ENCODE results near the gene UNC45A. TPM values are rescaled to one million over a fixed set of nuclear protein-coding genes. Genes with fewer than 3 reads are reported as not detected.
A peak's percentile ranks its signal among the peaks of the same experiment; 100 is the strongest.
"Not testable (repeated sequence)": the region's sequence is repeated elsewhere in the genome, so short reads cannot be mapped to it uniquely, and the experiment has no call there.

The UNC45A gene
- total and polyA plus RNA-seq, 4 experiments from 2014 or later, result 41.7 to 72.3 (median 70.0) TPM

DNA sequence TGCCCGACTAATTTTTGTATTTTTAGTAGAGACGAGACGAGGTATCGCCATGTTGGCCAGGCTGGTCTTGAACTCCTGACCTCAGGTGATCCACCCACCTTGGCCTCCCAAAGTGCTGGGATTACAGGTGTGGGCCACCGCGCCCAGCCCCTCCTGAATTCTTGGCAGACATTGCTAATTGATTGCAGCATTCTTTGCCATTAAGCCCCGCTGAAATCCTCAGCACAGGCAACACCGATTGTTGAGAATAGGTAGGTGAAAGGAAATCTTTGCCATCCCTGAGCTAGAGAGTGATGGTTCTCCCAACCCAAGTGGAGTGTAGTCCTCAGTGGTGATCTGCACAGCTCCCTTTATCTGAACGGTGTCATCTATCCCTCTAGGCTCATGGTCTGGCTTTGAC lies 30.3 kb upstream of the UNC45A start:
- Mint-ChIP-seq H3K36me3 (peaks cover 26 to 44% of the 10 kb centered on the region in 2 donors), H3K4me3 (peak overlapping the region in 5 of 8 donors; percentile 15 to 33 (median 31)), H3K27me3 (no peaks in the 10 kb centered on the region), H3K4me1 (peaks cover 11 to 38% (median 24%) of the 10 kb centered on the region in 4 donors), H3K9me3 (no peaks in the 10 kb centered on the region), H3K27ac (no peak overlapping the region)
- POLR2A ChIA-PET (ENCODE audit: partially characterized antibody), result interaction anchor here (0.6 to 8.4 kb wide), 2 partner anchors 19 to 27 kb away, joined by 3 to 315 read pairs; partner anchors contain the start of genes HDDC3 and UNC45A
- peaks cover 40% of the 10 kb centered on the region for H3K36me3 ChIP-seq (ENCODE audit: insufficient read depth, low read length)
- H3K9me3 ChIP-seq (ENCODE audit: control insufficient read depth in 1 of 2, low read length in 2 of 2), result no peaks in the 10 kb centered on the region
- no peak overlapping the region for H3K27ac ChIP-seq (ENCODE audit: low read depth, low read length)
- CTCF ChIA-PET (ENCODE audit: partially characterized antibody), result interaction anchor here (1.2 to 12.9 kb wide), 4 partner anchors 19 to 367 kb away, joined by 3 to 344 read pairs (median 30); partner anchors contain the start of genes FES, HDDC3, RCCD1 and UNC45A
- no peak overlapping the region for H3K4me3 ChIP-seq (ENCODE audit: low read length in 2 of 2)
- no peaks in the 10 kb centered on the region for H3K27me3 ChIP-seq (ENCODE audit: insufficient read depth, low read length)
- intact Hi-C loops (cut with micrococcal nuclease), result no loop called here
- peaks cover 16% of the 10 kb centered on the region for H3K4me1 ChIP-seq (ENCODE audit: insufficient read depth, low read length)
- DNase-seq, result no peak

- H3K27ac Mint-ChIP-seq, result peak overlapping the region in 2 of 7 donors; percentile 42 to 80
- intact Hi-C loops (cut with micrococcal nuclease), result no loop called here
- Histone ChIP-seq H3K36me3 (ENCODE audit: insufficient read depth, low read length) (peaks cover 48% of the 10 kb centered on the region), H3K27ac (ENCODE audit: low read depth, low read length) (no peak overlapping the region), H3K4me3 (ENCODE audit: low read length in 2 of 2) (no peak overlapping the region), H3K9me3 (ENCODE audit: control insufficient read depth in 1 of 2, low read length in 2 of 2) (no peaks in the 10 kb centered on the region), H3K4me1 (ENCODE audit: insufficient read depth, low read length) (peaks cover 16% of the 10 kb centered on the region), H3K27me3 (ENCODE audit: insufficient read depth, low read length) (no peaks in the 10 kb centered on the region)
- H3K4me3 Mint-ChIP-seq, result peak overlapping the region in 2 of 8 donors; percentile 40 to 49
- no peak for DNase-seq
- no peaks in the 10 kb centered on the region for H3K9me3 Mint-ChIP-seq
- H3K4me1 Mint-ChIP-seq, result peaks cover 11 to 38% (median 24%) of the 10 kb centered on the region in 4 donors
- POLR2A ChIA-PET (ENCODE audit: partially characterized antibody), result interaction anchor here (0.6 to 8.4 kb wide), 2 partner anchors 20 to 26 kb away, joined by 3 to 315 read pairs; partner anchors contain the start of genes HDDC3 and UNC45A
- H3K36me3 Mint-ChIP-seq, result peaks cover 29 to 51% of the 10 kb centered on the region in 2 donors
- no peaks in the 10 kb centered on the region for H3K27me3 Mint-ChIP-seq
- CTCF ChIA-PET (ENCODE audit: partially characterized antibody), result interaction anchor here (0.7 to 12.9 kb wide), 4 partner anchors 20 to 366 kb away, joined by 3 to 344 read pairs (median 21); partner anchors contain the start of genes FES, HDDC3 and UNC45A
Measured at GRCh38 chr15:90905306-90906180, 29.5 kb upstream of the UNC45A start.

DNA sequence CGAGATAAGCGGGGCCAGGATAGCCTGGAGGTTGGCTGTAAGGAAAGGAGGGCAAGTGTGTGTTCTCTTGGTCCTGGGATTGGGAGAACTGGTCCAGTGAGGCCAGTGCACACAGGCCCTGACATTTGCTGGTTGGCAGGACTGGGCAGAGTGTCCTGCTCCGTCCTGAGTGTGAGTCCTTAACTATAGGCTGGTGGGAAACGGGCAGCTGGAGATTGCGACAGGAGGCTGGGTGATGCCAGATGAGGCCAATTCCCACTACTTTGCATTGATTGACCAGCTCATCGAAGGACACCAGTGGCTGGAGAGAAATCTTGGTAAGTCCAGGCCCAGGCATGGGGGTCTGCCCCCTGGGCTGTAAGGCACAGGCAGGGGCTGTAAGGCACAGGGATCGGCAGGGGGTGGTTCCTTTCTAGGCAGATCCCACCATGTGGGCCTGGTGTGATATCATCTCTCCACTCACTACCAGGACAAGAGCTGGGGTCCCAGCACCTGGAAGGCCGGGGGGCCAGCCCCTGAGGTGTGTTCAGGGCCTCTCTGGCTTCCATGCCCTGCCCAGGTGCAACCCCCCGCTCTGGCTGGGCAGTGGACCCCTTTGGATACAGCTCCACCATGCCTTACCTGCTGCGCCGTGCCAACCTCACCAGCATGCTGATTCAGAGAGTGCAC lies 28.8 kb upstream of the UNC45A start:
- Histone ChIP-seq H3K36me3 (ENCODE audit: insufficient read depth, low read length) (peaks cover 56% of the 10 kb centered on the region), H3K27ac (ENCODE audit: low read depth, low read length) (no peak overlapping the region), H3K4me1 (ENCODE audit: insufficient read depth, low read length) (peaks cover 16% of the 10 kb centered on the region), H3K27me3 (ENCODE audit: insufficient read depth, low read length) (no peaks in the 10 kb centered on the region), H3K9me3 (ENCODE audit: control insufficient read depth in 1 of 2, low read length in 2 of 2) (no peaks in the 10 kb centered on the region), H3K4me3 (ENCODE audit: low read length in 2 of 2) (no peak overlapping the region)
- Mint-ChIP-seq H3K36me3 (peaks cover 33 to 52% of the 10 kb centered on the region in 2 donors), H3K4me3 (no peak overlapping the region), H3K27ac (peak overlapping the region in 2 of 7 donors; percentile 10 to 63), H3K27me3 (no peaks in the 10 kb centered on the region), H3K4me1 (peaks cover 9 to 35% (median 22%) of the 10 kb centered on the region in 4 donors), H3K9me3 (no peaks in the 10 kb centered on the region)
- CTCF ChIA-PET (ENCODE audit: partially characterized antibody), result interaction anchor here (6.6 to 12.9 kb wide), 2 partner anchors 21 to 25 kb away, joined by 39 to 344 read pairs; partner anchors contain the start of genes FES, HDDC3 and UNC45A
- intact Hi-C loops (cut with micrococcal nuclease), result no loop called here
- no peak for DNase-seq
- POLR2A ChIA-PET (ENCODE audit: partially characterized antibody), result interaction anchor here (8.4 kb wide), 1 partner anchor 25 kb away, joined by 315 read pairs; the partner anchor contains the start of genes HDDC3 and UNC45A

GRCh38 chr15:90907051-90907660 lies 27.9 kb upstream of the UNC45A start:
- ChIA-PET CTCF (ENCODE audit: partially characterized antibody) (interaction anchor here (6.6 to 12.9 kb wide), 2 partner anchors 21 to 25 kb away, joined by 39 to 344 read pairs; partner anchors contain the start of genes FES, HDDC3 and UNC45A), POLR2A (ENCODE audit: partially characterized antibody) (interaction anchor here (8.4 kb wide), 1 partner anchor 25 kb away, joined by 315 read pairs; the partner anchor contains the start of genes HDDC3 and UNC45A)
- no peaks in the 10 kb centered on the region for H3K27me3 Mint-ChIP-seq
- peaks cover 3 to 26% (median 14%) of the 10 kb centered on the region in 4 donors for H3K4me1 Mint-ChIP-seq
- no peaks in the 10 kb centered on the region for H3K9me3 Mint-ChIP-seq
- H3K4me3 Mint-ChIP-seq, result no peak overlapping the region
- no peak for DNase-seq
- no peaks in the 10 kb centered on the region for H3K27me3 ChIP-seq (ENCODE audit: insufficient read depth, low read length)
- peaks cover 65% of the 10 kb centered on the region for H3K36me3 ChIP-seq (ENCODE audit: insufficient read depth, low read length)
- no peaks in the 10 kb centered on the region for H3K9me3 ChIP-seq (ENCODE audit: control insufficient read depth in 1 of 2, low read length in 2 of 2)
- no peak overlapping the region for H3K27ac ChIP-seq (ENCODE audit: low read depth, low read length)
- intact Hi-C loops (cut with micrococcal nuclease), result no loop called here
- H3K4me3 ChIP-seq (ENCODE audit: low read length in 2 of 2), result no peak overlapping the region
- H3K4me1 ChIP-seq (ENCODE audit: insufficient read depth, low read length), result peaks cover 9% of the 10 kb centered on the region
- H3K36me3 Mint-ChIP-seq, result peaks cover 33 to 58% of the 10 kb centered on the region in 2 donors
- H3K27ac Mint-ChIP-seq, result no peak overlapping the region

DNA sequence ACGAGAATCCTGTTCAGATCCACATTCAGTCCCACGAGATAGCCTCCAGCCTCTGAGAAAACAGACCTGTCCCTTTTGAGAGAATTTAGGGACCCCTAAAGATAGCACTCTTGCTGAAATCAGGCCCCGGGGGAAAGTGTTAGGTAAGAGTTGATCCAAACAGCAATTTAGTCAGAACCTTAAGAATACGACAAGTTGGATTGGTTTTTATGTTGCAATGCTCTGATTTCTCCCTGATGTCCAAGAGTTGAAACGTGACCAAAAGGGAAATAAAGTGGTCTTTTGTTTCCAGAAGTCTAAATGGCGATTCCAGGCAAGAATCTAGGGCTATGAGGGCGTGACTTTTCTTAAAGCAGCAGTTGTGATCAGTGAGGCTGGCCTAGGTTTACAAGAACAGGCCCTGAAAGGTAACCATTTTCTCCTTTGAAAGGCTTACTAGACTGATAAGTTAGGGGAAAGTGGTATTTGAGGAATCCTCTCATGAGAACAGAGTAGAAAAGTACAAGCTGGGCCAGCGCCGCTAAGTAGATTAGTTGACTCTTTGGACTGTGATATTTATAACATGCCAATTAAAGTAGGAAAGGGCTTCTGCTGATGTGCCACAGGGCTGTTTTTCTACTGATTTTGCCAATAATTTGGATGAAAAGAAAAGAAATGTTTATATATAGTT lies 27.1 kb upstream of the UNC45A start:
- ChIA-PET POLR2A (ENCODE audit: partially characterized antibody) (interaction anchor here (8.4 kb wide), 1 partner anchor 24 kb away, joined by 315 read pairs; the partner anchor contains the start of genes HDDC3 and UNC45A), CTCF (ENCODE audit: partially characterized antibody) (interaction anchor here (12.9 kb wide), 1 partner anchor 24 kb away, joined by 344 read pairs; the partner anchor contains the start of genes HDDC3 and UNC45A)
- Histone ChIP-seq H3K4me3 (ENCODE audit: low read length in 2 of 2) (no peak overlapping the region), H3K36me3 (ENCODE audit: insufficient read depth, low read length) (peaks cover 73% of the 10 kb centered on the region), H3K27me3 (ENCODE audit: insufficient read depth, low read length) (no peaks in the 10 kb centered on the region), H3K4me1 (ENCODE audit: insufficient read depth, low read length) (peaks cover 8% of the 10 kb centered on the region), H3K9me3 (ENCODE audit: control insufficient read depth in 1 of 2, low read length in 2 of 2) (no peaks in the 10 kb centered on the region), H3K27ac (ENCODE audit: low read depth, low read length) (no peak overlapping the region)
- H3K27me3 Mint-ChIP-seq, result no peaks in the 10 kb centered on the region
- H3K4me3 Mint-ChIP-seq, result no peak overlapping the region
- intact Hi-C loops (cut with micrococcal nuclease), result no loop called here
- H3K9me3 Mint-ChIP-seq, result no peaks in the 10 kb centered on the region
- peaks cover 3 to 24% (median 14%) of the 10 kb centered on the region in 4 donors for H3K4me1 Mint-ChIP-seq
- no peak for DNase-seq
- H3K27ac Mint-ChIP-seq, result no peak overlapping the region
- peaks cover 38 to 64% of the 10 kb centered on the region in 2 donors for H3K36me3 Mint-ChIP-seq

DNA sequence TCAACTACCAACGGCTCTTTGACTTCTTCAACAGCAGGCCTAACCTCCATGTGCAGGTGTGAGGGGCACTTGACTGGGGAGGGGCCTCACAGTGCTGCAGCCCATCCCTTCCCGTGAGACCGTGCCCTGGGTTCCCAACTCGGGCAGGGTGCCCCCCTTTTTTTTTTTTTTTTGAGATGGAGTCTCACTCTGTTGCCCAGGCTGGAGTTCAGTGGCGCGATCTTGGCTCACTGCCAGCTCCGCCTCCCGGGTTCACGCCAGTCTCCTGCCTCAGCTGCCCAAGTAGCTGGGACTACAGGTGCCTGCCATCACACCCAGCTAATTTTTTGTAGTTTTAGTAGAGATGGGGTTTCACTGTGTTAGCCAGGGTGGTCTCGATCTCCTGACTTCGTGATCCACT lies 25.6 kb upstream of the UNC45A start:
- H3K4me3 Mint-ChIP-seq; H3K27me3 ChIP-seq (ENCODE audit: insufficient read depth, low read length); intact Hi-C loops (cut with micrococcal nuclease); H3K27ac ChIP-seq (ENCODE audit: low read depth, low read length); H3K27me3 Mint-ChIP-seq; H3K9me3 ChIP-seq (ENCODE audit: control insufficient read depth in 1 of 2, low read length in 2 of 2); POLR2A ChIA-PET (ENCODE audit: partially characterized antibody); DNase-seq; H3K9me3 Mint-ChIP-seq; H3K4me1 ChIP-seq (ENCODE audit: insufficient read depth, low read length); H3K4me3 ChIP-seq (ENCODE audit: low read length in 2 of 2); H3K27ac Mint-ChIP-seq: not testable (repeated sequence)
- peaks cover 87% of the 10 kb centered on the region for H3K36me3 ChIP-seq (ENCODE audit: insufficient read depth, low read length)
- CTCF ChIA-PET (ENCODE audit: partially characterized antibody), result interaction anchor here (12.9 kb wide), 1 partner anchor 22 kb away, joined by 344 read pairs; the partner anchor contains the start of genes HDDC3 and UNC45A
- Mint-ChIP-seq H3K36me3 (peaks cover 49 to 75% of the 10 kb centered on the region in 2 donors), H3K4me1 (peaks cover 2 to 14% (median 8%) of the 10 kb centered on the region in 4 donors)
